NCI-H1105 treated with DMSO at 0.1 percent for 48 hours (cell line): ENCODE data around the gene AGAP1.

Experiments
- DNase-seq: peaks from one replicate; lab custom pipeline; 2025; lab: John Stamatoyannopoulos, UW

The AGAP1 gene

GRCh38 chr2:235665661-235666212, 171.9 kb downstream of the AGAP1 start:
- peak; percentile 43 for DNase-seq

- DNase-seq, result peak; percentile 77
Measured at GRCh38 chr2:235666213-235666781, 172.5 kb downstream of the AGAP1 start.

GRCh38 chr2:235668782-235669181, 174.9 kb downstream of the AGAP1 start:
- no peak for DNase-seq

GRCh38 chr2:235669269-235669831, 175.5 kb downstream of the AGAP1 start:
- DNase-seq, result peak; percentile 78

GRCh38 chr2:235669983-235670962, 176.4 kb downstream of the AGAP1 start:
- DNase-seq, result peak; percentile 44

- DNase-seq, result peak; percentile 25
Measured at GRCh38 chr2:235670974-235671787, 177.3 kb downstream of the AGAP1 start.

GRCh38 chr2:235672720-235673119, 178.9 kb downstream of the AGAP1 start:
- DNase-seq, result no peak

- DNase-seq, result no peak
Measured at GRCh38 chr2:235674146-235674545, 180.3 kb downstream of the AGAP1 start.

- no peak for DNase-seq
Measured at GRCh38 chr2:235674812-235675211, 181.0 kb downstream of the AGAP1 start.

- DNase-seq, result no peak
Measured at GRCh38 chr2:235675678-235676535, 182.1 kb downstream of the AGAP1 start.

- no peak for DNase-seq
Measured at GRCh38 chr2:235676536-235676799, 182.6 kb downstream of the AGAP1 start.

GRCh38 chr2:235677276-235677788, 183.5 kb downstream of the AGAP1 start:
- DNase-seq, result no peak

GRCh38 chr2:235677937-235678336, 184.1 kb downstream of the AGAP1 start:
- DNase-seq, result no peak

- no peak for DNase-seq
Measured at GRCh38 chr2:235678712-235679111, 184.9 kb downstream of the AGAP1 start.

- DNase-seq, result no peak
Measured at GRCh38 chr2:235679471-235679870, 185.6 kb downstream of the AGAP1 start.

GRCh38 chr2:235685024-235685721, 191.3 kb downstream of the AGAP1 start:
- DNase-seq, result no peak

GRCh38 chr2:235688511-235689426, 194.9 kb downstream of the AGAP1 start:
- DNase-seq, result no peak

- DNase-seq, result no peak
Measured at GRCh38 chr2:235689427-235689853, 195.6 kb downstream of the AGAP1 start.
